HepG2 (cell line): ENCODE data around the gene DNAJC13. TPM values are rescaled to one million over a fixed set of nuclear protein-coding genes. Genes with fewer than 3 reads are reported as not detected.

Source experiments
- ATAC-seq: fragments of 200-7000 bp; cut with Tn5 transposase; 3 replicates; pipeline ENCODE4 v1.9.1; 2020; ENCODE audit warnings: mild to moderate bottlenecking, moderate library complexity
- BruUV-seq: library from RNA; stranded (reverse); fragments of 400-500 nt; replicated peaks from 2 replicates; lab custom pipeline; 2021; lab: Mats Ljungman, UMichigan
- CTCF ChIA-PET: fragments of 300-600 bp; formaldehyde crosslinking; extraction: SDS; loops from one replicate; lab custom pipeline; 2021; ENCODE audit warnings: low total read pairs, inconsistent platforms, low intra/inter-chr PET ratio; lab: Yijun Ruan, JAX
- POLR2A ChIA-PET: fragments of 350-600 bp; sonication (Branson Sonifier 250); formaldehyde crosslinking; loops from one replicate; lab custom pipeline; 2020; ENCODE audit warnings: antibody characterized with exemption, inconsistent platforms; lab: Yijun Ruan, JAX
- DNase-seq: peaks from one replicate; pipeline ENCODE4 v3.0.0-alpha.2; 2015; ENCODE audit warnings: low spot score
- FAIRE-seq: peaks from 3 replicates; lab custom pipeline; 2011; peaks lifted over from hg19 to GRCh38; lab: Jason Lieb, UNC
- H2AFZ ChIP-seq: one replicate; pipeline ENCODE4 v1.6.1; 2011; ENCODE audit warnings: low read length, inconsistent platforms
- H3K27ac ChIP-seq: fragments of 300-600 bp; 3 replicates; pipeline ENCODE4 v1.8.0; 2011; ENCODE audit warnings: mixed run types, mild to moderate bottlenecking, mixed read lengths, low read length, inconsistent platforms; ENCODE audit not compliant: insufficient read depth; ENCODE audit errors: extremely low read length
- H3K27me3 ChIP-seq, 2 experiments: fragments of 200-600 bp in 1 of 2; 2 replicates in 1 of 2; 3 replicates in 1 of 2; pipeline versions ENCODE4 v1.6.0 to v1.8.0; 2011; ENCODE audit warnings: low read length in 2 of 2, mild to moderate bottlenecking in 2 of 2, moderate library complexity in 2 of 2, inconsistent platforms in 1 of 2; ENCODE audit not compliant: insufficient read depth in 2 of 2, control insufficient read depth in 1 of 2
- H3K36me3 ChIP-seq, 2 experiments: fragments of 200-600 bp in 1 of 2; replicated peaks in 1 of 2; 2 replicates in 1 of 2; 3 replicates in 1 of 2; pipeline versions ENCODE4 v1.5.1 to v1.8.0; 2011; ENCODE audit warnings: low read length in 2 of 2, inconsistent platforms in 1 of 2; ENCODE audit not compliant: insufficient read depth in 2 of 2, control insufficient read depth in 1 of 2
- H3K4me1 ChIP-seq: 2 replicates; pipeline ENCODE4 v1.5.1; 2012; ENCODE audit warnings: low read length, inconsistent platforms; ENCODE audit not compliant: insufficient read depth
- H3K4me2 ChIP-seq: 2 replicates; pipeline ENCODE4 v1.6.0; 2011; ENCODE audit warnings: low read depth, low read length, inconsistent platforms
- H3K4me3 ChIP-seq, 3 experiments: fragments of 200-600 bp in 1 of 3; sonication (generic), shearing (Covaris generic) in 1 of 3; replicated peaks in 1 of 3; 2 replicates each; pipeline ENCODE4 v1.5.1; 2011 to 2016; ENCODE audit warnings: low read length in 3 of 3, inconsistent platforms in 2 of 3, low read depth in 2 of 3, mild to moderate bottlenecking in 2 of 3, control low read depth in 1 of 3, mixed read lengths in 1 of 3; ENCODE audit not compliant: insufficient read depth in 1 of 3
- H3K79me2 ChIP-seq: one replicate; pipeline ENCODE4 v1.6.1; 2011; ENCODE audit warnings: low read length, inconsistent platforms; ENCODE audit not compliant: insufficient read depth
- H3K9ac ChIP-seq: 2 replicates; pipeline ENCODE4 v1.6.0; 2011; ENCODE audit warnings: mild to moderate bottlenecking, low read depth, low read length, inconsistent platforms; ENCODE audit not compliant: insufficient read depth
- H3K9me3 ChIP-seq: 2 replicates; pipeline ENCODE4 v1.5.1; 2012; ENCODE audit warnings: mild to moderate bottlenecking, low read length
- H4K20me1 ChIP-seq: 2 replicates; pipeline ENCODE4 v1.6.0; 2011; ENCODE audit warnings: inconsistent platforms, mild to moderate bottlenecking, low read length, moderate library complexity; ENCODE audit not compliant: insufficient read depth
- CC2D1A ChIP-seq: sonication (generic); formaldehyde crosslinking; IDR thresholded peaks from 2 replicates; pipeline ENCODE4 v1.8.1; 2023; ENCODE audit warnings: mild to moderate bottlenecking, missing genetic modification reagents
- GATAD2A ChIP-seq: IDR thresholded peaks from 2 replicates; pipeline ENCODE4 v1.6.1; 2016
- GFI1 ChIP-seq: sonication (generic); formaldehyde crosslinking; IDR thresholded peaks from 2 replicates; pipeline ENCODE4 v1.5.0; 2020; ENCODE audit warnings: missing genetic modification reagents, mild to moderate bottlenecking, borderline replicate concordance
- HOXA9 ChIP-seq: sonication (generic); formaldehyde crosslinking; IDR thresholded peaks from 2 replicates; pipeline ENCODE4 v1.8.1; 2022; ENCODE audit warnings: missing genetic modification reagents, mild to moderate bottlenecking, moderate library complexity, borderline replicate concordance
- KLF16 ChIP-seq, 2 experiments: sonication (generic) in 1 of 2; formaldehyde crosslinking in 1 of 2; IDR thresholded peaks; 2 replicates each; pipeline versions ENCODE4 v1.6.1 to v1.8.0; 2016 to 2023; ENCODE audit warnings: missing genetic modification reagents in 2 of 2, missing compliant biosample characterization in 1 of 2
- NFYC ChIP-seq: IDR thresholded peaks from 2 replicates; pipeline ENCODE4 v1.6.1; 2016; ENCODE audit warnings: missing genetic modification reagents, missing compliant biosample characterization
- TCF12 ChIP-seq, 2 experiments: fragments of 450-650 bp in 1 of 2; sonication (generic) in 1 of 2; formaldehyde crosslinking in 1 of 2; IDR thresholded peaks; 2 replicates each; pipeline versions ENCODE4 v1.6.1 to v1.8.0; 2017 to 2022; ENCODE audit warnings: antibody characterized with exemption in 1 of 2, mild to moderate bottlenecking in 1 of 2, missing genetic modification reagents in 1 of 2, moderate library complexity in 1 of 2
- ZC3H13 ChIP-seq: sonication (generic); formaldehyde crosslinking; IDR thresholded peaks from 2 replicates; pipeline ENCODE4 v1.8.1; 2023; ENCODE audit warnings: mild to moderate bottlenecking, missing genetic modification reagents, moderate library complexity
- ZNF225 ChIP-seq: sonication (generic); formaldehyde crosslinking; IDR thresholded peaks from 2 replicates; pipeline ENCODE4 v1.4.0; 2020; ENCODE audit warnings: mild to moderate bottlenecking, missing genetic modification reagents
- ZNF235 ChIP-seq: sonication (generic); formaldehyde crosslinking; IDR thresholded peaks from 2 replicates; pipeline ENCODE4 v1.8.1; 2023; ENCODE audit warnings: mild to moderate bottlenecking, missing genetic modification reagents, borderline replicate concordance
- ZNF354B ChIP-seq: sonication (generic); formaldehyde crosslinking; IDR thresholded peaks from 2 replicates; pipeline ENCODE4 v1.8.0; 2022; ENCODE audit warnings: mild to moderate bottlenecking, missing genetic modification reagents
- ZNF598 ChIP-seq: sonication (generic); formaldehyde crosslinking; IDR thresholded peaks from 2 replicates; pipeline ENCODE4 v1.5.1; 2020; ENCODE audit warnings: mild to moderate bottlenecking, missing genetic modification reagents, borderline replicate concordance
- ZNF614 ChIP-seq: IDR thresholded peaks from 2 replicates; pipeline ENCODE4 v1.6.1; 2018; ENCODE audit warnings: missing biosample characterization, missing genetic modification reagents, inconsistent platforms, borderline replicate concordance
- ZNF878 ChIP-seq: sonication (generic); formaldehyde crosslinking; IDR thresholded peaks from 2 replicates; pipeline ENCODE4 v1.8.1; 2023; ENCODE audit warnings: mild to moderate bottlenecking, missing genetic modification reagents, moderate library complexity
- WGBS: methylation state at CpG from one replicate; pipeline ENCODE4 v1.1.6; 2017; ENCODE audit warnings: low lambda C conversion rate; 5-methylcytosine and 5-hydroxymethylcytosine counted together
- in situ Hi-C: cut with HindIII; loops from 2 replicates; pipeline ENCODE4 v1.10.0; 2017; ENCODE audit warnings: low pct_unique_long_range_greater_than_20kb; ENCODE audit not compliant: extremely low pct_ligation_motif_present
- intact Hi-C: fragments of 100-400 bp; cut with micrococcal nuclease; formaldehyde crosslinking; loops from one replicate; pipeline ENCODE4 v1.10.0; 2022; ENCODE audit not compliant: unreplicated experiment
- polyA plus RNA-seq, 8 experiments: library from polyadenylated mRNA; depleted of rRNA in 3 of 8; stranded (reverse) in 7 of 8; unstranded in 1 of 8; fragments of >200 nt; fragmentation: Illumina TruSeq in 4 of 8; extraction: Trizol in 4 of 8; gene quantifications; 2 replicates each; pipeline versions ENCODE4 v1.2.1 to v1.2.3, GENCODE V29; 2011 to 2016; ENCODE audit warnings: low read depth in 4 of 8, missing spikeins in 1 of 8, mixed read lengths in 1 of 8; ENCODE audit not compliant: insufficient read depth in 1 of 8
- total RNA-seq, 5 experiments: library from RNA; depleted of rRNA; stranded (reverse); fragments of >200 nt; fragmentation: Illumina TruSeq; extraction: Trizol; gene quantifications; 2 replicates each; pipeline ENCODE4 v1.2.3, GENCODE V29; 2016; ENCODE audit warnings: low read depth in 1 of 5
- TF ChIP-seq, protein P1 (sequence below): sonication (generic); formaldehyde crosslinking; IDR thresholded peaks from 2 replicates; pipeline ENCODE4 v1.4.0; 2020; ENCODE audit warnings: missing genetic modification reagents, mild to moderate bottlenecking, borderline replicate concordance
- TF ChIP-seq, protein P2 (sequence below): IDR thresholded peaks from 2 replicates; pipeline ENCODE4 v1.6.1; 2016; ENCODE audit warnings: low read depth, missing genetic modification reagents, missing compliant biosample characterization

DNAJC13 gene
- total and polyA plus RNA-seq, 2 of the 13 experiments (the other 11 are each of a cell fraction or from before 2014, with no cell fraction given) = 9.1 to 26.2 TPM

DNA sequence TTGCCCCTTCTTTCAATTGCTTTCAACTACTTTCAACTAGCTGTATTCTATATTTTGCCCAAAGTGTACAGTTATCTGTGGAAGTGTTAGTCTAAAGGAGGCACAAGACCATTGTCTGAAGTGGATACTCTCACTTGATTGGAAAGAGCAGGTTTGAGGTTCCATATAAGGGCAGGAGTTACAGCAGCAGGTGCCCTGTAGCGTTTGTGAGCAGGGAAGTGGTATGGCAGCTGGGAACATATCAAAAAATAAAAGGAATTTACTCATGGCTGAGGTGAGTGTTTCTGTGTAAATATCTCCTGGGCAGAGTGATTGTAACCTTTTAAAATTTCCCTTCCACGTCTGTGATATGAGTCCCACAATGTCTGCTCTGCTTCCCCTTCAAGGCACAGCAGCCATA, 38.5 kb upstream of the DNAJC13 start (continued):
- TF ChIP-seq, protein P1, sequence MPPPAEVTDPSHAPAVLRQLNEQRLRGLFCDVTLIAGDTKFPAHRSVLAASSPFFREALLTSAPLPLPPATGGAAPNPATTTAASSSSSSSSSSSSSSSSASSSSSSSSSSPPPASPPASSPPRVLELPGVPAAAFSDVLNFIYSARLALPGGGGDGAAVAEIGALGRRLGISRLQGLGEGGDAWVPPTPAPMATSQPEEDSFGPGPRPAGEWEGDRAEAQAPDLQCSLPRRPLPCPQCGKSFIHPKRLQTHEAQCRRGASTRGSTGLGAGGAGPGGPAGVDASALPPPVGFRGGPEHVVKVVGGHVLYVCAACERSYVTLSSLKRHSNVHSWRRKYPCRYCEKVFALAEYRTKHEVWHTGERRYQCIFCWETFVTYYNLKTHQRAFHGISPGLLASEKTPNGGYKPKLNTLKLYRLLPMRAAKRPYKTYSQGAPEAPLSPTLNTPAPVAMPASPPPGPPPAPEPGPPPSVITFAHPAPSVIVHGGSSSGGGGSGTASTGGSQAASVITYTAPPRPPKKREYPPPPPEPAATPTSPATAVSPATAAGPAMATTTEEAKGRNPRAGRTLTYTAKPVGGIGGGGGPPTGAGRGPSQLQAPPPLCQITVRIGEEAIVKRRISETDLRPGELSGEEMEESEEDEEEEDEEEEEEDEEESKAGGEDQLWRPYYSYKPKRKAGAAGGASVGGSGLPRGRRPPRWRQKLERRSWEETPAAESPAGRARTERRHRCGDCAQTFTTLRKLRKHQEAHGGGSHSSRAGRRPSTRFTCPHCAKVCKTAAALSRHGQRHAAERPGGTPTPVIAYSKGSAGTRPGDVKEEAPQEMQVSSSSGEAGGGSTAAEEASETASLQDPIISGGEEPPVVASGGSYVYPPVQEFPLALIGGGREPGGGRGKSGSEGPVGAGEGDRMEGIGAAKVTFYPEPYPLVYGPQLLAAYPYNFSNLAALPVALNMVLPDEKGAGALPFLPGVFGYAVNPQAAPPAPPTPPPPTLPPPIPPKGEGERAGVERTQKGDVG (CRISPR knock-in tag) = no peak

DNA sequence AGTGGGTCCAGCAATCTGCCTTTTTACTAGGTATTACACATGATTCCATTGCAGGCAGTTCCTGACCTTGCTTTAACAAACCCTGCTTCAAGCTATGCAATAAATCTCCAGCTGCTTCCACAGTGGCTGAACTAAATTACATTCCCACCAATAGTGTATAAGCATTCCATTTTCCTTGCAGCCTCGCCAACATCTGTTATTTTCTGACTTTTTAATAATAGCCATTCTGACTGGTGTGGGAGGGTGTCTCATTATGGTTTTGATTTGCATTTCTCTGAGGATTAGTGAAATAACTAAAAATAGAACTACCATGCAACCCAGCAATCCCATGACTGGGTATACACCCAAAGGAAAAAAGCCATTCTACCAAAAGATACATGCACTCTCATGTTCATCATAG, 36.4 kb upstream of the DNAJC13 start:
- H3K9me3 ChIP-seq = no peaks in the 10 kb centered on the region
- no peak overlapping the region for H3K27ac ChIP-seq
- intact Hi-C loops = no loop called here
- no peaks in the 10 kb centered on the region for H3K36me3 ChIP-seq
- ATAC-seq (no peak), DNase-seq (no peak), FAIRE-seq (no peak)
- WGBS = 16% methylated on average over 1 of the region's 1 CpG
- H4K20me1 ChIP-seq = no peaks in the 10 kb centered on the region
- in situ Hi-C loops = no loop called here
- H3K4me3 ChIP-seq = no peak overlapping the region
- H3K4me2 ChIP-seq = no peak overlapping the region
- H3K27me3 ChIP-seq = peaks cover 0 to 5% of the 10 kb centered on the region in 2 experiments; a peak in 2 of 5 replicates
- BruUV-seq = no TSS peak
- no peak overlapping the region for H3K9ac ChIP-seq
- peaks cover 12% of the 10 kb centered on the region; the same call in 1 of the 2 replicates for H3K4me1 ChIP-seq
- CTCF ChIA-PET = no interaction called here
- no peaks in the 10 kb centered on the region for H3K79me2 ChIP-seq
- no peak overlapping the region for H2AFZ ChIP-seq
- POLR2A ChIA-PET = no interaction called here
- TF ChIP-seq ZNF614 (CRISPR knock-in tag) = no peak
- no peak for TF ChIP-seq ZNF598 (CRISPR knock-in tag)
- no peak for TF ChIP-seq ZNF225
- no peak for TF ChIP-seq HOXA9 (CRISPR knock-in tag)
- no peak for TF ChIP-seq KLF16 (CRISPR knock-in tag; IDR thresholded peaks at IDR 0.05)
- no peak for TF ChIP-seq GFI1 (CRISPR knock-in tag)
- no peak for TF ChIP-seq ZC3H13
- TF ChIP-seq ZNF354B (CRISPR knock-in tag) = no peak
- TF ChIP-seq NFYC = no peak
- TF ChIP-seq ZNF878 (CRISPR knock-in tag) = no peak
- TF ChIP-seq CC2D1A (CRISPR knock-in tag) = no peak
- no peak for TF ChIP-seq ZNF235 (CRISPR knock-in tag)
- no peak for TF ChIP-seq GATAD2A (CRISPR knock-in tag)
- no peak for TF ChIP-seq TCF12 (IDR thresholded peaks at IDR 0.05)
- TF ChIP-seq TCF12 (CRISPR knock-in tag; IDR thresholded peaks at IDR 0.05) = no peak
- TF ChIP-seq, protein P2, sequence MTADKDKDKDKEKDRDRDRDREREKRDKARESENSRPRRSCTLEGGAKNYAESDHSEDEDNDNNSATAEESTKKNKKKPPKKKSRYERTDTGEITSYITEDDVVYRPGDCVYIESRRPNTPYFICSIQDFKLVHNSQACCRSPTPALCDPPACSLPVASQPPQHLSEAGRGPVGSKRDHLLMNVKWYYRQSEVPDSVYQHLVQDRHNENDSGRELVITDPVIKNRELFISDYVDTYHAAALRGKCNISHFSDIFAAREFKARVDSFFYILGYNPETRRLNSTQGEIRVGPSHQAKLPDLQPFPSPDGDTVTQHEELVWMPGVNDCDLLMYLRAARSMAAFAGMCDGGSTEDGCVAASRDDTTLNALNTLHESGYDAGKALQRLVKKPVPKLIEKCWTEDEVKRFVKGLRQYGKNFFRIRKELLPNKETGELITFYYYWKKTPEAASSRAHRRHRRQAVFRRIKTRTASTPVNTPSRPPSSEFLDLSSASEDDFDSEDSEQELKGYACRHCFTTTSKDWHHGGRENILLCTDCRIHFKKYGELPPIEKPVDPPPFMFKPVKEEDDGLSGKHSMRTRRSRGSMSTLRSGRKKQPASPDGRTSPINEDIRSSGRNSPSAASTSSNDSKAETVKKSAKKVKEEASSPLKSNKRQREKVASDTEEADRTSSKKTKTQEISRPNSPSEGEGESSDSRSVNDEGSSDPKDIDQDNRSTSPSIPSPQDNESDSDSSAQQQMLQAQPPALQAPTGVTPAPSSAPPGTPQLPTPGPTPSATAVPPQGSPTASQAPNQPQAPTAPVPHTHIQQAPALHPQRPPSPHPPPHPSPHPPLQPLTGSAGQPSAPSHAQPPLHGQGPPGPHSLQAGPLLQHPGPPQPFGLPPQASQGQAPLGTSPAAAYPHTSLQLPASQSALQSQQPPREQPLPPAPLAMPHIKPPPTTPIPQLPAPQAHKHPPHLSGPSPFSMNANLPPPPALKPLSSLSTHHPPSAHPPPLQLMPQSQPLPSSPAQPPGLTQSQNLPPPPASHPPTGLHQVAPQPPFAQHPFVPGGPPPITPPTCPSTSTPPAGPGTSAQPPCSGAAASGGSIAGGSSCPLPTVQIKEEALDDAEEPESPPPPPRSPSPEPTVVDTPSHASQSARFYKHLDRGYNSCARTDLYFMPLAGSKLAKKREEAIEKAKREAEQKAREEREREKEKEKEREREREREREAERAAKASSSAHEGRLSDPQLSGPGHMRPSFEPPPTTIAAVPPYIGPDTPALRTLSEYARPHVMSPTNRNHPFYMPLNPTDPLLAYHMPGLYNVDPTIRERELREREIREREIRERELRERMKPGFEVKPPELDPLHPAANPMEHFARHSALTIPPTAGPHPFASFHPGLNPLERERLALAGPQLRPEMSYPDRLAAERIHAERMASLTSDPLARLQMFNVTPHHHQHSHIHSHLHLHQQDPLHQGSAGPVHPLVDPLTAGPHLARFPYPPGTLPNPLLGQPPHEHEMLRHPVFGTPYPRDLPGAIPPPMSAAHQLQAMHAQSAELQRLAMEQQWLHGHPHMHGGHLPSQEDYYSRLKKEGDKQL (CRISPR knock-in tag) = no peak
